ENCODE measurements around the gene MRAS. TPM values are rescaled to one million over a fixed set of nuclear protein-coding genes. Genes with fewer than 3 reads are reported as not detected.

Gene MRAS
- polyA plus RNA-seq, 1 donor from 2014 or later: 52.8 TPM

GRCh38 chr3:138360869-138361525 is 12.6 kb downstream of the MRAS start:
- H3K36me3 ChIP-seq (ENCODE audit: insufficient read depth, low read length): no peaks in the 10 kb centered on the region
- H3F3A ChIP-seq (ENCODE audit: insufficient read depth, low read length, poor library complexity, severe bottlenecking): no peaks in the 10 kb centered on the region
- no peaks in the 10 kb centered on the region for H3K9me2 ChIP-seq (ENCODE audit: insufficient read depth, low read length)
- H3K9me3 ChIP-seq (ENCODE audit: low read length): no peaks in the 10 kb centered on the region
- H3K4me2 ChIP-seq (ENCODE audit: low read length): no peak overlapping the region
- H2AFZ ChIP-seq (ENCODE audit: low read depth, low read length): no peak overlapping the region
- H3K27me3 ChIP-seq (ENCODE audit: insufficient read depth, low read depth, low read length): no peaks in the 10 kb centered on the region
- H3K79me2 ChIP-seq (replicated peaks; ENCODE audit: insufficient read depth, low read length): no peaks in the 10 kb centered on the region
- H3K9ac ChIP-seq (ENCODE audit: low read length): no peak overlapping the region
- no peak overlapping the region for H3K27ac ChIP-seq (ENCODE audit: low read length)
- no peaks in the 10 kb centered on the region for H4K20me1 ChIP-seq (ENCODE audit: insufficient read depth)
- TF ChIP-seq REST (IDR thresholded peaks at IDR 0.05; ENCODE audit: borderline replicate concordance): no peak
- no peak for TF ChIP-seq POLR2AphosphoS5 (IDR thresholded peaks at IDR 0.05)
- no peak for TF ChIP-seq TAF1 (IDR thresholded peaks at IDR 0.05; ENCODE audit: low read depth)
- no peak for TF ChIP-seq EZH2 (IDR thresholded peaks at IDR 0.05; ENCODE audit: borderline replicate concordance, insufficient read depth, low read length, poor library complexity, severe bottlenecking)
- no peak for TF ChIP-seq SMC3 (conservative IDR thresholded peaks at IDR 0.05; ENCODE audit: poor library complexity)
- no peak for TF ChIP-seq RAD21 (conservative IDR thresholded peaks at IDR 0.05)
- no peak for TF ChIP-seq EP300 (conservative IDR thresholded peaks at IDR 0.05; ENCODE audit: poor library complexity, severe bottlenecking)
- no peak for TF ChIP-seq CTCF (IDR thresholded peaks at IDR 0.05; ENCODE audit: poor library complexity, severe bottlenecking)
- no peak for TF ChIP-seq MXI1 (conservative IDR thresholded peaks at IDR 0.05; ENCODE audit: poor library complexity, severe bottlenecking)
- no peak overlapping the region for H3K4me3 ChIP-seq (ENCODE audit: low read length)

GRCh38 chr3:138361561-138361971 is 13.2 kb downstream of the MRAS start:
- Histone ChIP-seq H3K9ac (ENCODE audit: low read length) (no peak overlapping the region), H3K4me3 (ENCODE audit: low read length) (no peak overlapping the region), H4K20me1 (ENCODE audit: insufficient read depth) (no peaks in the 10 kb centered on the region), H3K79me2 (replicated peaks; ENCODE audit: insufficient read depth, low read length) (no peaks in the 10 kb centered on the region), H3K9me3 (ENCODE audit: low read length) (no peaks in the 10 kb centered on the region), H3K4me2 (ENCODE audit: low read length) (no peak overlapping the region), H3K36me3 (ENCODE audit: insufficient read depth, low read length) (no peaks in the 10 kb centered on the region), H3K27ac (ENCODE audit: low read length) (no peak overlapping the region), H3F3A (ENCODE audit: insufficient read depth, low read length, poor library complexity, severe bottlenecking) (no peaks in the 10 kb centered on the region), H3K9me2 (ENCODE audit: insufficient read depth, low read length) (no peaks in the 10 kb centered on the region), H3K27me3 (ENCODE audit: insufficient read depth, low read depth, low read length) (no peaks in the 10 kb centered on the region), H2AFZ (ENCODE audit: low read depth, low read length) (no peak overlapping the region)
- no peak for TF ChIP-seq TAF1 (IDR thresholded peaks at IDR 0.05; ENCODE audit: low read depth)
- no peak for TF ChIP-seq SMC3 (conservative IDR thresholded peaks at IDR 0.05; ENCODE audit: poor library complexity)
- TF ChIP-seq MXI1 (conservative IDR thresholded peaks at IDR 0.05; ENCODE audit: poor library complexity, severe bottlenecking): no peak
- TF ChIP-seq EP300 (conservative IDR thresholded peaks at IDR 0.05; ENCODE audit: poor library complexity, severe bottlenecking): no peak
- no peak for TF ChIP-seq EZH2 (IDR thresholded peaks at IDR 0.05; ENCODE audit: borderline replicate concordance, insufficient read depth, low read length, poor library complexity, severe bottlenecking)
- TF ChIP-seq POLR2AphosphoS5 (IDR thresholded peaks at IDR 0.05): no peak
- TF ChIP-seq CTCF (IDR thresholded peaks at IDR 0.05; ENCODE audit: poor library complexity, severe bottlenecking): no peak
- no peak for TF ChIP-seq RAD21 (conservative IDR thresholded peaks at IDR 0.05)
- no peak for TF ChIP-seq REST (IDR thresholded peaks at IDR 0.05; ENCODE audit: borderline replicate concordance)
